HCT116 (cell line): Measurements from ENCODE around the gene CHMP4B. TPM values are rescaled to one million over a fixed set of nuclear protein-coding genes. Genes with fewer than 3 reads are reported as not detected.

Source experiments
- ATAC-seq: fragments of 200-7000 bp; cut with Tn5 transposase; 2 replicates; pipeline ENCODE4 v1.9.1; 2020; ENCODE audit warnings: mild to moderate bottlenecking, moderate library complexity
- BruUV-seq: library from RNA; stranded (reverse); fragments of 400-500 nt; replicated peaks from 2 replicates; lab custom pipeline; 2021; lab: Mats Ljungman, UMichigan
- CTCF ChIA-PET: fragments of 300-600 bp; sonication (Branson Sonifier 250); formaldehyde crosslinking; loops from one replicate; lab custom pipeline; 2021; ENCODE audit warnings: antibody characterized with exemption; lab: Charles Lee
- POLR2A ChIA-PET: fragments of 300-600, 350-600 bp; sonication (Branson Sonifier 250); formaldehyde crosslinking; loops from one replicate; lab custom pipeline; 2021; ENCODE audit warnings: antibody characterized with exemption; lab: Charles Lee
- RAD21 ChIA-PET, 2 experiments: fragments of 300-600 bp; sonication (Branson Sonifier 250); formaldehyde crosslinking; loops; one replicate each; lab custom pipeline; 2023; ENCODE audit warnings: low total read pairs in 2 of 2; ENCODE audit not compliant: uncharacterized antibody in 2 of 2, unreplicated experiment in 2 of 2, low non-redundant PET in 1 of 2; lab: Charles Lee
- DNase-seq: peaks from one replicate; pipeline ENCODE4 v3.0.0-alpha.2; 2010; ENCODE audit warnings: low read depth, low spot score
- H2AFZ ChIP-seq: fragments of 200-600 bp; shearing (Covaris generic), sonication (generic); 2 replicates; pipeline ENCODE4 v1.6.1; 2017; ENCODE audit warnings: low read depth, mixed run types, mixed read lengths, antibody characterized with exemption, low read length; ENCODE audit not compliant: poor library complexity, severe bottlenecking
- H3K27ac ChIP-seq: 2 replicates; pipeline ENCODE4 v1.5.1; 2012; ENCODE audit warnings: low read depth, low read length
- H3K27me3 ChIP-seq: fragments of 200-600 bp; sonication (generic); 2 replicates; pipeline ENCODE4 v1.6.1; 2016; ENCODE audit warnings: mixed run types, low read length, mixed read lengths; ENCODE audit not compliant: insufficient read depth
- H3K36me3 ChIP-seq, 2 experiments: fragments of 200-500 bp in 1 of 2; fragments of 200-600 bp in 1 of 2; sonication (Bioruptor generic) in 1 of 2; sonication (generic) in 1 of 2; 2 replicates each; pipeline versions ENCODE4 v1.5.1 to v1.6.1; 2014 to 2016; ENCODE audit warnings: low read length in 2 of 2, inconsistent platforms in 1 of 2, mixed read lengths in 1 of 2, mixed run types in 1 of 2; ENCODE audit not compliant: insufficient read depth in 2 of 2, control insufficient read depth in 1 of 2
- H3K4me1 ChIP-seq, 2 experiments: fragments of 200-600 bp in 1 of 2; sonication (generic) in 1 of 2; 2 replicates each; pipeline versions ENCODE4 v1.5.1 to v1.6.1; 2012 to 2017; ENCODE audit warnings: low read length in 2 of 2, inconsistent platforms in 1 of 2, mild to moderate bottlenecking in 1 of 2, mixed read lengths in 1 of 2, mixed run types in 1 of 2, moderate library complexity in 1 of 2; ENCODE audit not compliant: insufficient read depth in 2 of 2, control insufficient read depth in 1 of 2
- H3K4me2 ChIP-seq: fragments of 200-600 bp; sonication (generic); 2 replicates; pipeline ENCODE4 v1.6.1; 2017; ENCODE audit warnings: mixed run types, low read length, mixed read lengths
- H3K4me3 ChIP-seq, 2 experiments: fragments of 200-600 bp in 1 of 2; sonication (generic) in 1 of 2; replicated peaks in 1 of 2; 2 replicates each; pipeline ENCODE4 v1.5.1; 2011 to 2016; ENCODE audit warnings: low read length in 2 of 2, control low read depth in 1 of 2, low read depth in 1 of 2, mild to moderate bottlenecking in 1 of 2, mixed read lengths in 1 of 2, mixed run types in 1 of 2
- H3K79me2 ChIP-seq: fragments of 200-600 bp; sonication (generic); 2 replicates; pipeline ENCODE4 v1.6.1; 2017; ENCODE audit warnings: mild to moderate bottlenecking, mixed run types, low read length, moderate library complexity, mixed read lengths; ENCODE audit not compliant: insufficient read depth
- H3K9ac ChIP-seq: fragments of 200-600 bp; sonication (generic); 2 replicates; pipeline ENCODE4 v1.6.1; 2016; ENCODE audit warnings: low read length, mixed read lengths
- H3K9me2 ChIP-seq: fragments of 200-600 bp; sonication (generic), shearing (Covaris generic); 2 replicates; pipeline ENCODE4 v1.6.1; 2017; ENCODE audit warnings: mixed run types, mild to moderate bottlenecking, moderate library complexity; ENCODE audit not compliant: insufficient read depth
- H3K9me3 ChIP-seq, 2 experiments: fragments of 200-500 bp in 1 of 2; fragments of 200-600 bp in 1 of 2; sonication (Bioruptor generic) in 1 of 2; sonication (generic) in 1 of 2; 2 replicates each; pipeline ENCODE4 v1.6.1; 2014 to 2017; ENCODE audit warnings: low read length in 2 of 2, mixed read lengths in 2 of 2, inconsistent platforms in 1 of 2, low read depth in 1 of 2, mild to moderate bottlenecking in 1 of 2, mixed run types in 1 of 2, moderate library complexity in 1 of 2; ENCODE audit not compliant: control insufficient read depth in 1 of 2, insufficient read depth in 1 of 2
- H4K20me1 ChIP-seq: fragments of 200-600 bp; sonication (generic), shearing (Covaris generic); 2 replicates; pipeline ENCODE4 v1.6.1; 2017; ENCODE audit warnings: mixed run types, mild to moderate bottlenecking, moderate library complexity; ENCODE audit not compliant: insufficient read depth
- ATF3 ChIP-seq: IDR thresholded peaks from 2 replicates; pipeline ENCODE4 v1.6.1; 2012
- CTCF ChIP-seq, 3 experiments: fragments of 200-600 bp in 1 of 3; sonication (generic) in 1 of 3; IDR thresholded peaks in 2 of 3; conservative IDR thresholded peaks in 1 of 3; 2 replicates each; pipeline ENCODE4 v1.5.1; 2012 to 2017; ENCODE audit warnings: low read depth in 2 of 3, low read length in 2 of 3, antibody characterized with exemption in 1 of 3, borderline replicate concordance in 1 of 3, control low read depth in 1 of 3, mild to moderate bottlenecking in 1 of 3, mixed read lengths in 1 of 3, mixed run types in 1 of 3, moderate library complexity in 1 of 3; ENCODE audit not compliant: insufficient read depth in 1 of 3
- ELF1 ChIP-seq: IDR thresholded peaks from 2 replicates; pipeline ENCODE4 v1.6.1; 2012; ENCODE audit warnings: low read depth, borderline replicate concordance
- FOSL1 ChIP-seq: IDR thresholded peaks from 2 replicates; pipeline ENCODE4 v1.6.1; 2012; ENCODE audit warnings: low read depth
- JUND ChIP-seq: IDR thresholded peaks from 2 replicates; pipeline ENCODE4 v1.6.1; 2012
- MAX ChIP-seq: IDR thresholded peaks from 2 replicates; pipeline ENCODE4 v1.6.1; 2012
- POLR2A ChIP-seq: IDR thresholded peaks from 2 replicates; pipeline ENCODE4 v1.7.0; 2011; ENCODE audit warnings: borderline replicate concordance; ENCODE audit not compliant: insufficient read depth, insufficient read length; ENCODE audit errors: extremely low read depth
- SRF ChIP-seq: IDR thresholded peaks from 2 replicates; pipeline ENCODE4 v1.6.1; 2012; ENCODE audit warnings: low read depth
- ZNF274 ChIP-seq: fragments of 200-500 bp; sonication (Bioruptor generic); IDR thresholded peaks from 2 replicates; pipeline ENCODE4 v1.6.1; 2014; ENCODE audit warnings: mild to moderate bottlenecking, low read depth, low read length, inconsistent platforms
- intact Hi-C: fragments of 100-400 bp; cut with micrococcal nuclease; formaldehyde crosslinking; loops from 2 replicates; pipeline ENCODE4 v1.10.0; 2022
- total RNA-seq: library from RNA; stranded (reverse); gene quantifications from one replicate; pipeline ENCODE4 v1.2.1, GENCODE V29; 2021; ENCODE audit not compliant: unreplicated experiment

CHMP4B gene
- total RNA-seq, 1 experiment from 2014 or later, result 56.9 TPM

- Histone ChIP-seq H3K9me2 (no peaks in the 10 kb centered on the region), H3K9me3 (no peaks in the 10 kb centered on the region), H4K20me1 (no peaks in the 10 kb centered on the region), H3K36me3 (no peaks in the 10 kb centered on the region), H3K4me2 (peak overlapping the region; percentile 74), H2AFZ (peak overlapping the region; percentile 8), H3K27me3 (no peaks in the 10 kb centered on the region), H3K27ac (peak overlapping the region; percentile 35), H3K9ac (peak overlapping the region; percentile 16), H3K4me3 (peak overlapping the region in 1 of 2 experiments; percentile 39; a peak in 3 of 4 replicates), H3K79me2 (no peaks in the 10 kb centered on the region), H3K4me1 (peaks cover 39 to 52% of the 10 kb centered on the region in 2 experiments)
- ChIA-PET RAD21 (no interaction called here), CTCF (no interaction called here), POLR2A (no interaction called here)
- DNase-seq (peak; percentile 60), ATAC-seq (peak; percentile 65)
- intact Hi-C loops, result loop anchor here (10.0 kb wide), 1 partner anchor 268 kb away; no protein-coding TSS in a partner anchor
- BruUV-seq, result no TSS peak
- TF ChIP-seq MAX, result no peak
- TF ChIP-seq FOSL1, result peak; percentile 64
- peak; percentile 31; the same call in 1 of the 2 replicates for TF ChIP-seq JUND
- TF ChIP-seq ATF3, result no peak
Measured at GRCh38 chr20:33796907-33797544, 14.1 kb upstream of the CHMP4B start.

- Histone ChIP-seq H3K36me3 (no peaks in the 10 kb centered on the region), H3K4me2 (no peak overlapping the region), H3K9me3 (no peaks in the 10 kb centered on the region), H3K9me2 (no peaks in the 10 kb centered on the region), H3K4me1 (peaks cover 32 to 42% of the 10 kb centered on the region in 2 experiments), H2AFZ (no peak overlapping the region), H3K27ac (no peak overlapping the region), H4K20me1 (no peaks in the 10 kb centered on the region), H3K9ac (no peak overlapping the region), H3K79me2 (no peaks in the 10 kb centered on the region), H3K27me3 (no peaks in the 10 kb centered on the region), H3K4me3 (no peak overlapping the region)
- intact Hi-C loops, result loop anchor here (10.0 kb wide), 1 partner anchor 266 kb away; no protein-coding TSS in a partner anchor
- no peak for ATAC-seq
- ChIA-PET POLR2A (no interaction called here), CTCF (no interaction called here), RAD21 (no interaction called here)
- no peak for DNase-seq
- BruUV-seq, result no TSS peak
- no peak for TF ChIP-seq SRF
- no peak for TF ChIP-seq FOSL1
- no peak for TF ChIP-seq CTCF (IDR thresholded peaks at IDR 0.05 in 2 of 3, conservative IDR thresholded peaks at IDR 0.05 in 1 of 3; ENCODE audit: borderline replicate concordance in 1 of 3, insufficient read depth in 1 of 3, low read depth in 2 of 3, low read length in 2 of 3)
- TF ChIP-seq POLR2A, result no peak
- no peak for TF ChIP-seq ZNF274
- TF ChIP-seq ELF1, result no peak
Measured at GRCh38 chr20:33798444-33798843, 12.7 kb upstream of the CHMP4B start.
